DMS53 treated with DMSO at 0.1 percent for 48 hours (cell line): ENCODE measurements around the gene DLGAP1.

Experiments used
- DNase-seq: peaks from one replicate; lab custom pipeline; 2025; ENCODE audit not compliant: unreplicated experiment; lab: John Stamatoyannopoulos, UW

The DLGAP1 gene

DNA sequence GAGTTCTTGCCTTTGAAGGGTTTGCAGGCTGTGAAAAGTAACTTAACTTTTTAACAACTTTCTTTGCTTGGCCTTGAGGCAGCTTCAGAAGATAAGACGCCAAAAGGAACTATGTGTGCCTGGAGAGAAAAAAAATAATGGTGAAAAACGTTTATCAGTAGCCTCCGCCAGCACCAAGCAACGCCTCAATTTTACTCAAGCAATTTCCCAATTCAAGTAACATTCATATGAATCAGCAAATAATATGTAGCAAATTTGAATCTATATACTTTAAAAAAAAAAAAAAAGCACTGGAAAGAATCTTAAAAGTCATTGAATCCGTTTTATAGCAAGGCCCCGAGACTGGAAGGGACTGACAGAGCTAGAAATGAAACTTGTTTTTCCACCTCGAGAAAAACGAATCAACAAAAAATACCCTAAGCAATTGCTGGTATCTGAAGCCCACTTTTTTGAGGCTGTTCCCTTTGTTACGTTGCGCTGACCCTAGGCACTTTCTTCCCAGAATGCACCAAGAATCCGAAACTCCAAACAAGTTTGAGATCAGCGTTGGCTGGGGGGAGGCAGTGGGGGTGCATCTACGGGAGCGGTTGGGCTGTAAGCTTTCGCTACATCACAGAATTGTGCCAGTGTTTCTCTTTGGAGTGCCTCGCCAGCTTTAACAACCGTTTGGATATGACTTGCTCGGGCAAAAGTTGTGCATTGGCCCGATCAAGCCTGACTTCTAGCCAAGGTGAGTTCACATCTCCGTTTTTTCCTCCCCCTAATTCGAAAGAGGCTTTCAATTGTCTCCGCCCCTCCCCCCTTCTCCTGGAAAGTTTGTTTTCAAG, 1007.8 kb downstream of the DLGAP1 start:
- DNase-seq = peak; percentile 85
